H1 (cell line): ENCODE results near the gene MRPL55. TPM values are rescaled to one million over a fixed set of nuclear protein-coding genes. Genes with fewer than 3 reads are reported as not detected.

Experiments
- CTCF ChIA-PET: fragments of 300-600 bp; sonication (Branson Sonifier 250); formaldehyde crosslinking; loops from one replicate; lab custom pipeline; 2021; ENCODE audit not compliant: partially characterized antibody; lab: Charles Lee
- POLR2A ChIA-PET: fragments of 300-600 bp; sonication (Branson Sonifier 250); formaldehyde crosslinking; loops from one replicate; lab custom pipeline; 2021; ENCODE audit warnings: inconsistent platforms; ENCODE audit not compliant: partially characterized antibody; lab: Charles Lee
- DNase-seq, 2 experiments: peaks; one replicate each; pipeline versions ENCODE4 v3.0.0 to v3.0.0-alpha.2; 2010 to 2022; ENCODE audit warnings: low spot score in 2 of 2, low read depth in 1 of 2, mixed read lengths in 1 of 2
- FAIRE-seq: peaks from 2 replicates; lab custom pipeline; 2011; peaks lifted over from hg19 to GRCh38; lab: Jason Lieb, UNC
- H2AFZ ChIP-seq: 2 replicates; pipeline ENCODE4 v1.8.1; 2012; ENCODE audit warnings: low read length, inconsistent platforms
- H2AK5ac ChIP-seq: 2 replicates; pipeline ENCODE4 v1.6.1; 2013; ENCODE audit warnings: low read depth, low read length
- H2BK120ac ChIP-seq: replicated peaks from 2 replicates; pipeline ENCODE3; 2013; ENCODE audit warnings: low read depth, low read length, inconsistent platforms
- H2BK12ac ChIP-seq: 2 replicates; pipeline ENCODE4 v1.6.1; 2013; ENCODE audit warnings: low read depth, low read length
- H2BK15ac ChIP-seq: 2 replicates; pipeline ENCODE4 v1.6.1; 2013; ENCODE audit warnings: low read length
- H2BK20ac ChIP-seq: 2 replicates; pipeline ENCODE4 v1.6.1; 2013; ENCODE audit warnings: low read length
- H2BK5ac ChIP-seq: 2 replicates; pipeline ENCODE4 v1.6.1; 2013; ENCODE audit warnings: low read depth, low read length
- H3K14ac ChIP-seq: 2 replicates; pipeline ENCODE4 v1.6.1; 2013; ENCODE audit warnings: inconsistent platforms; ENCODE audit not compliant: insufficient read length
- H3K18ac ChIP-seq: 2 replicates; pipeline ENCODE4 v1.6.1; 2013; ENCODE audit warnings: low read length; ENCODE audit errors: extremely low read depth
- H3K23ac ChIP-seq: 2 replicates; pipeline ENCODE4 v1.6.1; 2013; ENCODE audit warnings: inconsistent platforms; ENCODE audit not compliant: insufficient read length
- H3K23me2 ChIP-seq: 2 replicates; pipeline ENCODE4 v1.6.1; 2013; ENCODE audit warnings: low read depth, low read length
- H3K27ac ChIP-seq: 2 replicates; pipeline ENCODE4 v1.6.1; 2011; ENCODE audit warnings: low read depth, low read length, inconsistent platforms
- H3K27me3 ChIP-seq, 4 experiments: replicated peaks in 1 of 4; 1 replicate in 1 of 4; 2 replicates in 3 of 4; pipeline versions ENCODE4 v1.6.1 to v1.8.1; 2011 to 2013; ENCODE audit warnings: low read length in 3 of 4, mild to moderate bottlenecking in 3 of 4, inconsistent platforms in 2 of 4, mixed read lengths in 2 of 4, moderate library complexity in 1 of 4; ENCODE audit not compliant: control insufficient read depth in 3 of 4, insufficient read depth in 3 of 4; ENCODE audit errors: extremely low read depth in 1 of 4
- H3K36me3 ChIP-seq, 4 experiments: 2 replicates each; pipeline versions ENCODE4 v1.6.1 to v1.8.1; 2011 to 2013; ENCODE audit warnings: mild to moderate bottlenecking in 4 of 4, low read length in 3 of 4, moderate library complexity in 2 of 4, control low read depth in 1 of 4, inconsistent platforms in 1 of 4; ENCODE audit not compliant: insufficient read depth in 4 of 4, control insufficient read depth in 2 of 4
- H3K4ac ChIP-seq: replicated peaks from 2 replicates; pipeline ENCODE3; 2013; ENCODE audit warnings: low read length, low read depth, mixed read lengths, inconsistent platforms; ENCODE audit not compliant: insufficient read length
- H3K4me1 ChIP-seq, 4 experiments: replicated peaks in 1 of 4; 1 replicate in 1 of 4; 2 replicates in 3 of 4; pipeline versions ENCODE4 v1.6.1 to v1.8.1; 2011 to 2013; ENCODE audit warnings: low read length in 3 of 4, inconsistent platforms in 2 of 4, mixed read lengths in 1 of 4; ENCODE audit not compliant: insufficient read depth in 4 of 4, control insufficient read depth in 3 of 4
- H3K4me2 ChIP-seq, 2 experiments: 2 replicates each; pipeline versions ENCODE4 v1.6.1 to v1.8.1; 2011 to 2013; ENCODE audit warnings: low read depth in 2 of 2, low read length in 2 of 2, control low read depth in 1 of 2, inconsistent platforms in 1 of 2, mild to moderate bottlenecking in 1 of 2; ENCODE audit not compliant: insufficient read depth in 1 of 2
- H3K4me3 ChIP-seq, 4 experiments: fragments of 200-600, 300-600 bp in 1 of 4; sonication (generic), shearing (Covaris generic), sonication (Bioruptor Twin) in 1 of 4; 2 replicates each; pipeline versions ENCODE4 v1.5.1 to v1.8.1; 2011 to 2016; ENCODE audit warnings: low read length in 4 of 4, low read depth in 3 of 4, control low read depth in 2 of 4, inconsistent platforms in 2 of 4, mild to moderate bottlenecking in 2 of 4, mixed read lengths in 1 of 4, moderate library complexity in 1 of 4; ENCODE audit not compliant: insufficient read depth in 2 of 4; ENCODE audit errors: extremely low read depth in 1 of 4
- H3K56ac ChIP-seq: replicated peaks from 2 replicates; pipeline ENCODE3; 2013; ENCODE audit warnings: low read depth, mild to moderate bottlenecking, mixed read lengths, low read length, inconsistent platforms; ENCODE audit not compliant: insufficient read length
- H3K79me1 ChIP-seq: 2 replicates; pipeline ENCODE4 v1.6.1; 2013; ENCODE audit warnings: low read depth, low read length, control low read depth
- H3K79me2 ChIP-seq, 2 experiments: 2 replicates each; pipeline versions ENCODE4 v1.6.1 to v1.8.1; 2012 to 2013; ENCODE audit warnings: low read length in 2 of 2, mild to moderate bottlenecking in 2 of 2, inconsistent platforms in 1 of 2; ENCODE audit not compliant: insufficient read depth in 2 of 2, control insufficient read depth in 1 of 2
- H3K9ac ChIP-seq, 4 experiments: replicated peaks in 1 of 4; 1 replicate in 1 of 4; 2 replicates in 3 of 4; pipeline versions ENCODE4 v1.6.1 to v1.8.1; 2011 to 2013; ENCODE audit warnings: low read depth in 3 of 4, low read length in 3 of 4, control low read depth in 2 of 4, mild to moderate bottlenecking in 2 of 4, moderate library complexity in 2 of 4, inconsistent platforms in 1 of 4; ENCODE audit errors: extremely low read depth in 1 of 4
- H3K9me3 ChIP-seq, 2 experiments: 2 replicates each; pipeline versions ENCODE4 v1.6.1 to v1.8.1; 2012 to 2013; ENCODE audit warnings: mild to moderate bottlenecking in 2 of 2, moderate library complexity in 2 of 2, control low read depth in 1 of 2, inconsistent platforms in 1 of 2, low read depth in 1 of 2, low read length in 1 of 2, mixed read lengths in 1 of 2; ENCODE audit not compliant: insufficient read depth in 2 of 2
- H4K20me1 ChIP-seq, 2 experiments: replicated peaks in 1 of 2; 2 replicates each; pipeline versions ENCODE3 to v1.8.1; 2011 to 2013; ENCODE audit warnings: inconsistent platforms in 2 of 2, low read length in 2 of 2, mild to moderate bottlenecking in 1 of 2; ENCODE audit not compliant: insufficient read depth in 2 of 2, control insufficient read depth in 1 of 2
- H4K5ac ChIP-seq: 2 replicates; pipeline ENCODE4 v1.6.1; 2013; ENCODE audit warnings: low read length, low read depth, mixed read lengths, inconsistent platforms; ENCODE audit not compliant: insufficient read length
- H4K8ac ChIP-seq: 2 replicates; pipeline ENCODE4 v1.8.0; 2013; ENCODE audit warnings: mild to moderate bottlenecking, moderate library complexity, low read length, inconsistent platforms; ENCODE audit not compliant: insufficient read depth; ENCODE audit errors: extremely low read depth
- H4K91ac ChIP-seq: replicated peaks from 2 replicates; pipeline ENCODE3; 2013; ENCODE audit warnings: low read length, mixed read lengths, inconsistent platforms; ENCODE audit not compliant: insufficient read length
- BACH1 ChIP-seq: IDR thresholded peaks from 2 replicates; pipeline ENCODE4 v1.6.1; 2012; ENCODE audit warnings: low read length, improper control_type of control experiment
- SIN3A ChIP-seq, 2 experiments: IDR thresholded peaks in 1 of 2; conservative IDR thresholded peaks in 1 of 2; 2 replicates each; pipeline ENCODE4 v1.6.1; 2011 to 2012; ENCODE audit warnings: low read length in 2 of 2, improper control_type of control experiment in 1 of 2, low read depth in 1 of 2, mild to moderate bottlenecking in 1 of 2
- WGBS, 2 experiments: shearing (Covaris generic) in 1 of 2; methylation state at CpG; one replicate each; pipeline versions ENCODE4 v1.1.6 to v1.1.7; 2013 to 2015; ENCODE audit warnings: low lambda C conversion rate in 2 of 2, mixed read lengths in 2 of 2, inconsistent platforms in 1 of 2, low coverage in 1 of 2, missing lambda C conversion rate in 1 of 2; ENCODE audit not compliant: insufficient replicate concordance in 2 of 2, insufficient coverage in 1 of 2, insufficient read length in 1 of 2; ENCODE audit errors: extremely low coverage in 1 of 2, missing lambda C conversion rate in 1 of 2; 5-methylcytosine and 5-hydroxymethylcytosine counted together
- polyA plus RNA-seq, 7 experiments: library from polyadenylated mRNA; depleted of rRNA in 3 of 7; stranded (reverse) in 5 of 7; unstranded in 2 of 7; fragments of >200 nt in 5 of 7; fragments of 200-250 nt in 2 of 7; gene quantifications; 1 replicate in 5 of 7; 2 replicates in 1 of 7; 4 replicates in 1 of 7; pipeline versions ENCODE4 v1.2.1 to v1.2.3, GENCODE V29; 2011 to 2013; ENCODE audit warnings: missing spikeins in 2 of 7, mixed read lengths in 2 of 7
- total RNA-seq: library from RNA; stranded (reverse); fragmentation: NEBNext Ultra II Directional; extraction: Animal tissue kit (Norgen Biotek cat#: 25700); gene quantifications from 2 replicates; pipeline ENCODE4 v1.2.1, GENCODE V29; 2021

The MRPL55 gene
- total and polyA plus RNA-seq, 2 of the 8 experiments (the other 6 are each of a cell fraction or from before 2014, with no cell fraction given) = 59.0 to 244 TPM

- H3K79me1 ChIP-seq = peaks cover 16% of the 10 kb centered on the region
- WGBS, 2 experiments = 35% methylated on average over 17 of the region's 17 CpGs; no CpG with 5 or more reads in 1 of the 2 experiments
- peaks cover 41 to 61% of the 10 kb centered on the region in 2 experiments for H4K20me1 ChIP-seq
- H3K4me3 ChIP-seq = peak overlapping the region; percentile 91 to 99 (median 95)
- H3K14ac ChIP-seq = no peak overlapping the region
- H3K4me2 ChIP-seq = peak overlapping the region; percentile 73 to 92
- H3K27ac ChIP-seq = no peak overlapping the region; the same call in none of the 2 replicates
- ChIA-PET CTCF (interaction anchor here (1.3 to 3.2 kb wide), 4 partner anchors 9 to 84 kb away, joined by 3 to 21 read pairs (median 8); no protein-coding TSS in a partner anchor), POLR2A (interaction anchor here (0.7 to 4.3 kb wide), 7 partner anchors 9 to 128 kb away, joined by 3 to 27 read pairs (median 4); no protein-coding TSS in a partner anchor)
- peaks cover 59 to 62% of the 10 kb centered on the region in 2 experiments for H3K79me2 ChIP-seq
- no peak overlapping the region for H2BK15ac ChIP-seq
- no peaks in the 10 kb centered on the region for H3K9me3 ChIP-seq
- TF ChIP-seq SIN3A (conservative IDR thresholded peaks at IDR 0.05 in 1 of 2, IDR thresholded peaks at IDR 0.05 in 1 of 2; ENCODE audit: low read depth in 1 of 2, low read length in 2 of 2) = 0 out of 4 replicates have a peak, but pooled peaks have one; percentile 2 to 17
- TF ChIP-seq BACH1 = no peak
- H4K8ac ChIP-seq = peak overlapping the region; percentile 0; the same call in 1 of the 2 replicates
- H3K23ac ChIP-seq = no peak overlapping the region
- no peak overlapping the region for H2AFZ ChIP-seq
- H3K56ac ChIP-seq = no peak overlapping the region
- no peaks in the 10 kb centered on the region for H3K36me3 ChIP-seq
- no peak overlapping the region for H3K4ac ChIP-seq
- H4K91ac ChIP-seq = peak overlapping the region; percentile 79
- no peak overlapping the region; the same call in 1 of the 2 replicates for H2BK12ac ChIP-seq
- FAIRE-seq (no peak), DNase-seq (no peak)
- no peak overlapping the region for H2BK20ac ChIP-seq
- peaks cover 7 to 25% (median 10%) of the 10 kb centered on the region in 4 experiments for H3K4me1 ChIP-seq
- peak overlapping the region; percentile 80 to 98 (median 90) for H3K9ac ChIP-seq
- H3K27me3 ChIP-seq = peaks cover 0 to 9% (median 7%) of the 10 kb centered on the region in 4 experiments; a peak in 4 of 7 replicates
- H3K18ac ChIP-seq = 0 out of 2 replicates have a peak overlapping the region, but pooled peaks have one; percentile 39
- H4K5ac ChIP-seq = no peak overlapping the region
- H2AK5ac ChIP-seq = no peak overlapping the region
- no peak overlapping the region for H2BK120ac ChIP-seq
- H3K23me2 ChIP-seq = peaks cover 15% of the 10 kb centered on the region
- H2BK5ac ChIP-seq = peak overlapping the region; percentile 37; the same call in 1 of the 2 replicates
These were observed 25.2 kb downstream of the MRPL55 start for GRCh38 chr1:228083871-228084278.
